Choroid plexus epithelial cell (primary cell): ENCODE measurements around the gene PARD3B.

Source experiments
- DNase-seq: peaks from one replicate; pipeline ENCODE4 v3.0.0-alpha.2; 2010; ENCODE audit warnings: low read depth
- H3K4me3 ChIP-seq: 2 replicates; pipeline ENCODE4 v1.5.1; 2011; ENCODE audit warnings: low read depth, mild to moderate bottlenecking, control low read depth, low read length, moderate library complexity
- TF ChIP-seq, protein P1 (sequence below): conservative IDR thresholded peaks from 2 replicates; pipeline ENCODE4 v1.5.1; 2011; ENCODE audit warnings: low read depth, mild to moderate bottlenecking, control low read depth, inconsistent platforms, low read length, moderate library complexity

The PARD3B gene

GRCh38 chr2:205655779-205656456, 1110.6 kb downstream of the PARD3B start:
- DNase-seq: no peak
- TF ChIP-seq, protein P1, sequence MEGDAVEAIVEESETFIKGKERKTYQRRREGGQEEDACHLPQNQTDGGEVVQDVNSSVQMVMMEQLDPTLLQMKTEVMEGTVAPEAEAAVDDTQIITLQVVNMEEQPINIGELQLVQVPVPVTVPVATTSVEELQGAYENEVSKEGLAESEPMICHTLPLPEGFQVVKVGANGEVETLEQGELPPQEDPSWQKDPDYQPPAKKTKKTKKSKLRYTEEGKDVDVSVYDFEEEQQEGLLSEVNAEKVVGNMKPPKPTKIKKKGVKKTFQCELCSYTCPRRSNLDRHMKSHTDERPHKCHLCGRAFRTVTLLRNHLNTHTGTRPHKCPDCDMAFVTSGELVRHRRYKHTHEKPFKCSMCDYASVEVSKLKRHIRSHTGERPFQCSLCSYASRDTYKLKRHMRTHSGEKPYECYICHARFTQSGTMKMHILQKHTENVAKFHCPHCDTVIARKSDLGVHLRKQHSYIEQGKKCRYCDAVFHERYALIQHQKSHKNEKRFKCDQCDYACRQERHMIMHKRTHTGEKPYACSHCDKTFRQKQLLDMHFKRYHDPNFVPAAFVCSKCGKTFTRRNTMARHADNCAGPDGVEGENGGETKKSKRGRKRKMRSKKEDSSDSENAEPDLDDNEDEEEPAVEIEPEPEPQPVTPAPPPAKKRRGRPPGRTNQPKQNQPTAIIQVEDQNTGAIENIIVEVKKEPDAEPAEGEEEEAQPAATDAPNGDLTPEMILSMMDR: no peak
- no peak overlapping the region for H3K4me3 ChIP-seq

GRCh38 chr2:205656461-205656860, 1111.2 kb downstream of the PARD3B start:
- H3K4me3 ChIP-seq: no peak overlapping the region
- TF ChIP-seq, protein P1: no peak
- no peak for DNase-seq

DNA sequence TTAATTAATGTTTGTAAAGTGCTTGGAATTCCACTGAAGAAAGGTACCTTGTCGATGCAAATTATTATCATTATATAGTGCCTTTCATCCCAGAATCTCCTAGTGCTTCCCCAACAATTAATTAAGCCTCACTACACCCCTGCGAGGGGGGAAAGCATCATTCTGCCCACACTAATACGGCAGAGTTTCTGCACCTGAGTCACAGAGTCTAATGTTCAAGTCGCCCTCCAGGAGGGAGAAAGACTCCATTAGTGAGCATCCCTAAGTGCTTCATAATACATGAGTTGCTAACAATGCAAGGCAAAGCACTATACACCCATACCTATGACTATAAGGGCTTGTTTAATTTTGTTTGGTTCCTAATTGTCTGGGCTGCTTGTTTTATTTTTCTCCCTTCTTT, 1111.7 kb downstream of the PARD3B start:
- DNase-seq: no peak

DNA sequence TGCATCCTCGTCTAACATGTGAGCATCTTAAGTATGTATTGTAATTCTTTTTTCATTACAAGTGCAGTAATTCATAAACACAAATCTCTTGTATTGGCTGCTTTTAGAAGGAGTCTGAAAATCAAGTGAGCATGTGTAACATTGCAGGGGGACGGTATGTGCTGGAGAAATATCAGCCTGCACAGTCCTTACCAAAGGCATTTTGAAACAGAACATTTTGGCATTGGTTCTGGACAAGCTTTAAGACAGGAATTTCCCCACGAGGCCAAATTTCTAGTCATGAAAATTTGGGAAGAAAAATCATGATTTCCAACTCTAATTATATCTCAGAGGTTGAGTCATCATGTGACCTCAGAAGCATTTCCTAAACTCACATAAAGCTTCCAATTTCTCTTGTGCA, 1112.3 kb downstream of the PARD3B start:
- DNase-seq: peak; percentile 36
- TF ChIP-seq, protein P1: no peak
- no peak overlapping the region for H3K4me3 ChIP-seq

More for the DNA sequence above, 1111.7 kb downstream of the PARD3B start:
- no peak overlapping the region for H3K4me3 ChIP-seq
- TF ChIP-seq, protein P1: no peak

DNA sequence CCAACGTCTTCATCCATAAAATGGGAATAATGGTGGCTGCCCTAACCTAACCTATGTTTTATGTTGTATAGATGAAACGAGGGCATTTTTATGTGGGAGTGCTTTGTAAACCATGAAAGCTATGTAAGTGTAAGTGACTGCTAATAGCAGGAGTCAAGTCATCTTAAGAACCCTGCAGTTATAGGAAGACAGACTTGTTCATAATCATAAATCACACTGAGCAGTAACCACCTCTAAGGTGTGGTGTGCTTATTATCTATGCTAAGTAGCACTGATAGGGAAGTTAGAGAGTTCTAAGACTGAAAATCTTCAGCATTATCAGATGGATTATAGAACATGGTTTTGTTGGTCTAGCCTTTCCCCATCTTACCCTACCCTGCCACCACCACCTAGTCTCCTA, 1112.8 kb downstream of the PARD3B start:
- H3K4me3 ChIP-seq: no peak overlapping the region
- no peak for DNase-seq
- TF ChIP-seq, protein P1: no peak

GRCh38 chr2:205658572-205658971, 1113.3 kb downstream of the PARD3B start:
- no peak overlapping the region for H3K4me3 ChIP-seq
- DNase-seq: no peak
- TF ChIP-seq, protein P1: no peak

GRCh38 chr2:205659922-205660321, 1114.6 kb downstream of the PARD3B start:
- DNase-seq: no peak
- TF ChIP-seq, protein P1: no peak
- no peak overlapping the region for H3K4me3 ChIP-seq
